WERI-Rb-1 (cell line): Measurements from ENCODE around the gene MALAT1.
A peak's percentile ranks its signal among the peaks of the same experiment; 100 is the strongest.

Experiments used
- DNase-seq: peaks from one replicate; pipeline ENCODE4 v3.0.0-alpha.2; 2020
- H3K27ac ChIP-seq: fragments of 250-450 bp; sonication (Bioruptor Pico); 2 replicates; pipeline ENCODE4 v1.5.1; 2020; ENCODE audit warnings: mild to moderate bottlenecking, moderate library complexity
- H3K27me3 ChIP-seq: fragments of 250-450 bp; sonication (Bioruptor Pico); 2 replicates; pipeline ENCODE4 v1.5.1; 2021; ENCODE audit warnings: mild to moderate bottlenecking, low read depth, moderate library complexity; ENCODE audit not compliant: insufficient read depth, severe bottlenecking
- H3K36me3 ChIP-seq: fragments of 250-450 bp; sonication (Bioruptor Pico); 2 replicates; pipeline ENCODE4 v1.5.1; 2020; ENCODE audit warnings: mild to moderate bottlenecking, moderate library complexity
- H3K4me3 ChIP-seq: 2 replicates; pipeline ENCODE4 v1.5.1; 2011; ENCODE audit warnings: low read depth, mild to moderate bottlenecking, control low read depth, low read length
- H3K9me3 ChIP-seq: fragments of 250-450 bp; sonication (Bioruptor Pico); 2 replicates; pipeline ENCODE4 v1.5.1; 2021; ENCODE audit warnings: mild to moderate bottlenecking, moderate library complexity; ENCODE audit not compliant: severe bottlenecking
- TF ChIP-seq, protein P1 (sequence below): IDR thresholded peaks from 2 replicates; pipeline ENCODE4 v1.5.1; 2011; ENCODE audit warnings: low read depth, mild to moderate bottlenecking, control low read depth, inconsistent platforms, low read length

Gene MALAT1

DNA sequence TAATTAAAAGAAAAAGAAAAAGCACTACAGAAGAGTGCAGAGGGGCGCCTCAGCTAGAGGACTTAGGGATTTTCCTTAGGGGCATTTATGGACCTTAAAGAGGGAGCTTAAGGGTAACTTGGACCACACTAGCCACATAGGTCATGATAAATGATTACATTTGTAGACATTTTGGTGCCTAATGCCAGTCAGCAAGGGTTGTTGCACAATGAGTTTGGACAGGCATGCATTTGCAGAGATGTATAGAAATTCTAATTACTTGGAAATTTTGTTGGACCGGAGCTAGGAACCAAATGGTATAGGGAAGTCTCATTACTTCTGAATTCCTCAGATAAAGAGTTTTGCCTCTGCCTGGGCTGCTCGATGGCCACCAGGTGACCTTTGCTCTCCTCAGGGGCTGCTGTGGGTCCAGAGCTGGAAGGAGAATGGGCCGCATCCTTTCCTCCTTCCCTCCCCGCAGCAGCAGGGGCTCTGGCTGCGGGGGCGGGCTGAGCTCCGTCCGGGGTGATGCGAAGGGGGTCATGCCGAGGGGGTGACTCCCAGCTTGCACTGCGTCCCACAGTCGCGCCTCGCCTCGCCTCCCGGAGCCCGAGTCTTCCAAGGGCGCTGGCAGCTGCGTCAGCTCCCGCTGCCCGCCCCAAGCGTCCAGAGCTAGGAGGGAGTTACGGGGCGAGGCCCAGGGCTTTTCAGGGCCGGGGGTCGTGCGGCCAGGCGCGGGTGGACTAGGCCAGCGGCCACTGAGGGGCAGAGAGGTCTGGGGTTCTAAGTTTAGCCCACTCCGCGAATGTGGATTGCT is 20.3 kb upstream of the MALAT1 start:
- Histone ChIP-seq H3K27ac (peak overlapping the region; percentile 95), H3K9me3 (no peaks in the 10 kb centered on the region), H3K4me3 (no peak overlapping the region), H3K27me3 (no peaks in the 10 kb centered on the region), H3K36me3 (no peaks in the 10 kb centered on the region; the same call in 1 of the 2 replicates)
- TF ChIP-seq, protein P1, sequence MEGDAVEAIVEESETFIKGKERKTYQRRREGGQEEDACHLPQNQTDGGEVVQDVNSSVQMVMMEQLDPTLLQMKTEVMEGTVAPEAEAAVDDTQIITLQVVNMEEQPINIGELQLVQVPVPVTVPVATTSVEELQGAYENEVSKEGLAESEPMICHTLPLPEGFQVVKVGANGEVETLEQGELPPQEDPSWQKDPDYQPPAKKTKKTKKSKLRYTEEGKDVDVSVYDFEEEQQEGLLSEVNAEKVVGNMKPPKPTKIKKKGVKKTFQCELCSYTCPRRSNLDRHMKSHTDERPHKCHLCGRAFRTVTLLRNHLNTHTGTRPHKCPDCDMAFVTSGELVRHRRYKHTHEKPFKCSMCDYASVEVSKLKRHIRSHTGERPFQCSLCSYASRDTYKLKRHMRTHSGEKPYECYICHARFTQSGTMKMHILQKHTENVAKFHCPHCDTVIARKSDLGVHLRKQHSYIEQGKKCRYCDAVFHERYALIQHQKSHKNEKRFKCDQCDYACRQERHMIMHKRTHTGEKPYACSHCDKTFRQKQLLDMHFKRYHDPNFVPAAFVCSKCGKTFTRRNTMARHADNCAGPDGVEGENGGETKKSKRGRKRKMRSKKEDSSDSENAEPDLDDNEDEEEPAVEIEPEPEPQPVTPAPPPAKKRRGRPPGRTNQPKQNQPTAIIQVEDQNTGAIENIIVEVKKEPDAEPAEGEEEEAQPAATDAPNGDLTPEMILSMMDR, result no peak
- no peak for DNase-seq

DNA sequence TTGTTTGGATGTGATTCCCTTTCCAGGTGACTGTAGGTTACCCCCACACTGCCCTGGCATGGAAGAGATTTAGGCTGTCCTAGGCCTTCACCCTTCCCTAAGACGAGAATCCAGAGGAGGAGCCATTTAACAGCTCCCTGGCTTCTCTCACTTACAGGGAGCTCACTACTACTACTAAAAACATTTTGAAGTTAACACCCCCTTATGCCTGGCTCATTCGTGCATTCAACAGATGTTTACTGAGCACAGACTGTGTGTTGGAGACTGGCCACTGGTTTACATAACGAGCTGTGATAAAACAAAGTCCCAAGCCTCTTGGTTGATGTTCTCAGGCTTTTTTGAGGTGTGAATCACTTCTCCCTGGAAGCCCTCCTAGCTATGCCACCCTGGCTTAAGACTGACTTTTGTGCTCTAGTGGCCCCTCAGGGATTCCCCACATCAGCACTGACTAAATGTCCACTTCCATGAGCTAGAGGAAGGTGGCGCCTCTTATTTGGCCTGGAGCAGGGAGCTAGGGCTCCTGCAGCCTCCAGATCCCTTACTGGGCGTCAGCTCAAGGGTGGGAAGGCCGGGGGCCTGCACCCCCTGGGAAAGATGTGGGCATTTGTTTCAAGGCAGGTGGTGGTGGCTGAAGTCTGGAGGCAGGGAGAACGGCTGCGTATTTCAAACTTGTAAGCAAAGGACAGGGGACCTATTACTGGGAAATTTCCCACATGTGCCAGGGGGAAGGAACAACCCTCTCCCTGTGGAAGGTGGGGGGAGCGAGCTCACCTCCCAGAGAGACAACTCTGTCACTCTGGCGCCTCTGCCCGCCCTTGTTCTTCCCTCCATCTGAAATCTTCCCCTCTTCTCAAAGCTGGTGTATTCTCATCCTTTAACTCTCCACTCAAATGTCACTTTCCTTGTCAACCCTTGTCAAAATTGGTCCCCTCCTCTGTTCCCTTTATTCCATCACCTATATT is 19.4 kb upstream of the MALAT1 start:
- H3K36me3 ChIP-seq, result no peaks in the 10 kb centered on the region; the same call in 1 of the 2 replicates
- H3K9me3 ChIP-seq, result no peaks in the 10 kb centered on the region
- peak overlapping the region; percentile 17 for H3K27ac ChIP-seq
- TF ChIP-seq, protein P1, result peak; percentile 68
- peak; percentile 71 for DNase-seq
- no peaks in the 10 kb centered on the region for H3K27me3 ChIP-seq
- H3K4me3 ChIP-seq, result no peak overlapping the region

DNA sequence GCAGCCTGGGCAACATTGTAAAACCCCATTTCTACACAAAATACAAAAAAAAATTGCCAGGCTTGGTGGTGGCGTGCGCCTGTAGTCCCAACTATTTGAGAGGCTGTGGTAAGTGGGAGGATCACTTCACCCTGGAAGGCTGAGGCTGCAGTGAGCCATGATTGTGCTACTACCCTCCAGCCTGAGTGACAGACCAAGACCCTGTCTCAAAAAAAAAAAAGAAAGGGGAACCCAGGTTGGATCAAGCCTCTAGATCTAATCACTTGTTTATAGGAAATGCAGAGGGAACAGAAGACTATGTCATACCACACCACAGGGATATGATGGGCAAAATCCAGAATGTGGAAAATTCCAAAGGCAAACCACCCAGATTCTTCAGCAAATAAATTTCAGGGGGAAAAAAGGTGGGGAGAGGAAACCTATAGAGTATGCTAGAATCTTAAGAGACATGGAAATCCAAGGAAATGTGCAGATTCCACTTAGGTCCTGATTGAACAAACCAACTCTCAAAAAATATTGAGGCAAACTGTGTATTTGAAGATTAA is 16.5 kb upstream of the MALAT1 start:
- Histone ChIP-seq H3K36me3 (no peaks in the 10 kb centered on the region), H3K9me3 (no peaks in the 10 kb centered on the region), H3K4me3 (no peak overlapping the region), H3K27ac (no peak overlapping the region), H3K27me3 (no peaks in the 10 kb centered on the region)
- TF ChIP-seq, protein P1, result no peak
- no peak for DNase-seq

DNA sequence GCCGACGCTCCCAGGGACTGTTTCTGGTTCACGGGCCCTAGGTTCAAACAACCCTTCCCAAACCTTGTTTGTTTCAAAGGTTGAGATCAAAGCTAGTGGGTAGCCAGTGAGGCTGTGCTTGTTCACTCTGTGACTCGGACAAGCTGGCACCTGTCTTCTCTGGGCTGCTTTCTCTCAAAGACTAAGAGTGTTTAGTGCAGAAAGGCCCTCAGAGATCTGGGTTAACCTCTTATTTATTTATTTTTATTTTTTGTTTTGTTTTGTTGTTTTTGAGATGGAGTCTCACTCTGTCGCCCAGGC is 13.0 kb upstream of the MALAT1 start:
- TF ChIP-seq, protein P1, result no peak
- Histone ChIP-seq H3K4me3 (no peak overlapping the region), H3K9me3 (no peaks in the 10 kb centered on the region), H3K27ac (peak overlapping the region; percentile 43; the same call in 1 of the 2 replicates), H3K36me3 (no peaks in the 10 kb centered on the region), H3K27me3 (no peaks in the 10 kb centered on the region)
- DNase-seq, result no peak

DNA sequence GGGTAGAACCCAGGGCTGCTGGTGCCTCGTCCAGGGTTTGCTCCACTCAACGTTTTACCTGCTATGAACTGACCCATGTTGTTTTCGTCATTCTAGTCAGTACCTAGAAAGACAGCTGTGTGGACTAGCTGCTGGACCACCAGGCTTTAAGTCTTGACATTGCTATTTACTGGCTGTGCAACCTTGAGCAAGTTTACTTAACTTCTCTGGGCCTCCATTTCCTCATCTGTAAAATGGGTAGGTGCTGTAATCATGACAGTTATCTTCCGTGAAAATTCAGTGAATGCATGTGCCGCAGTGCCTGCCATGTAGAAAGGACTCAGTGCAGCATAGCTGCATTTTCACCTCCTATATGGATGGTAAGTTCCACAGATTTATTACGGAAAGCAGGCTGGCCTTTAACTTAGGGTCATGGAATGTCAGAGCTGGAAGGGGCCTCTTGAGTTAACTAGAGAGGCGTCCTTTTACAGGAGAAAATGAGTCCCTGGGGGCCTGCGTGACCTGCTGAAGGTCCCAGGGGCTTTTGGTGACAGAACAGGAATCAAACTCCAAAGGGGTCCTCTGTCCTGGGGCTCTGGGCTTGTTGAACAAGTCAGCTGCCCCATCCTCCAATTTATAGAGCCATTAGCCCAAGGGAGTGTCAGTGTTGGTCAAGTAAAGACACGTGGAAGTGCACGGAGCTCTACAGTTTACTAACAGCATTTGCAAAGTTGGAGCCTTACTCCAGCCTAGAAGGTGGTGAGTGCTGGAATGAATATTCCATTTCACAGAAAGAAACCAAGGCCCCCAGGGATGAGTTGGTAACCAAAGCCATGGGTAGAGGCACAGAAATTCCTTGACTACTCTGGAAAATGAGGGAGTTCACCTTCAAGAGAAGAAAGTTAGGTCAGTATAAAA is 12.0 kb upstream of the MALAT1 start:
- TF ChIP-seq, protein P1, result no peak
- H3K4me3 ChIP-seq, result no peak overlapping the region
- DNase-seq, result no peak
- no peaks in the 10 kb centered on the region for H3K9me3 ChIP-seq
- peak overlapping the region; percentile 85 for H3K27ac ChIP-seq
- no peaks in the 10 kb centered on the region for H3K36me3 ChIP-seq
- H3K27me3 ChIP-seq, result no peaks in the 10 kb centered on the region
